GM12878 (cell line): ENCODE data around the gene KIRREL1. TPM values are rescaled to one million over a fixed set of nuclear protein-coding genes. Genes with fewer than 3 reads are reported as not detected.

Experiments
- ATAC-seq: fragments of 200-7000 bp; cut with Tn5 transposase; 3 replicates; pipeline ENCODE4 v1.9.1; 2020; ENCODE audit warnings: mild to moderate bottlenecking, moderate library complexity
- BruUV-seq: library from RNA; stranded (reverse); fragments of 400-500 nt; replicated peaks from 2 replicates; lab custom pipeline; 2021; lab: Mats Ljungman, UMichigan
- CTCF ChIA-PET: fragments of 300-600 bp; sonication (Branson Sonifier 250); formaldehyde crosslinking; extraction: SDS; loops from one replicate; lab custom pipeline; 2021; ENCODE audit warnings: inconsistent platforms; lab: Yijun Ruan, JAX
- POLR2A ChIA-PET: fragments of 350-600 bp; formaldehyde crosslinking; extraction: SDS; loops from one replicate; lab custom pipeline; 2021; ENCODE audit warnings: inconsistent platforms; lab: Charles Lee
- RAD21 ChIA-PET: fragments of 300-600 bp; sonication (Branson Sonifier 250); formaldehyde crosslinking; loops from one replicate; lab custom pipeline; 2023; ENCODE audit warnings: antibody characterized with exemption; ENCODE audit not compliant: unreplicated experiment; lab: Charles Lee
- SMC1A ChIA-PET: fragments of 300-600 bp; sonication (Branson Sonifier 250); formaldehyde crosslinking; loops from one replicate; lab custom pipeline; 2023; ENCODE audit not compliant: unreplicated experiment, uncharacterized antibody; lab: Charles Lee
- DNase-seq: peaks from one replicate; pipeline ENCODE4 v3.0.0-alpha.2; 2011; ENCODE audit warnings: low read depth, low spot score
- FAIRE-seq: peaks from 3 replicates; lab custom pipeline; 2011; peaks lifted over from hg19 to GRCh38; lab: Jason Lieb, UNC
- H2AFZ ChIP-seq: 2 replicates; pipeline ENCODE4 v1.6.0; 2011; ENCODE audit warnings: low read depth, low read length, control low read depth; ENCODE audit not compliant: control insufficient read depth
- H3K27ac ChIP-seq: 2 replicates; pipeline ENCODE4 v1.5.1; 2011; ENCODE audit warnings: control low read depth; ENCODE audit not compliant: control insufficient read depth, insufficient read depth
- H3K27me3 ChIP-seq, 2 experiments: replicated peaks in 1 of 2; 2 replicates each; pipeline versions ENCODE4 v1.6.0 to v1.6.1; 2011; ENCODE audit warnings: low read length in 1 of 2; ENCODE audit not compliant: control insufficient read depth in 2 of 2, insufficient read depth in 2 of 2
- H3K36me3 ChIP-seq, 2 experiments: 2 replicates each; pipeline ENCODE4 v1.5.1; 2011; ENCODE audit warnings: low read length in 1 of 2; ENCODE audit not compliant: control insufficient read depth in 2 of 2, insufficient read depth in 2 of 2
- H3K4me1 ChIP-seq: 2 replicates; pipeline ENCODE4 v1.6.1; 2011; ENCODE audit warnings: mild to moderate bottlenecking, low read length, moderate library complexity, mixed read lengths; ENCODE audit not compliant: control insufficient read depth, insufficient read depth
- H3K4me2 ChIP-seq: 2 replicates; pipeline ENCODE4 v1.6.0; 2011; ENCODE audit warnings: control low read depth; ENCODE audit not compliant: control insufficient read depth, insufficient read depth
- H3K4me3 ChIP-seq: fragments of 200-600 bp; sonication (generic); 2 replicates; pipeline ENCODE4 v1.5.1; 2016
- H3K79me2 ChIP-seq: 2 replicates; pipeline ENCODE4 v1.6.0; 2011; ENCODE audit warnings: low read length; ENCODE audit not compliant: control insufficient read depth, insufficient read depth
- H3K9ac ChIP-seq: 2 replicates; pipeline ENCODE4 v1.8.0; 2011; ENCODE audit warnings: low read length, control low read depth, mixed read lengths; ENCODE audit not compliant: control insufficient read depth, insufficient read depth
- H3K9me3 ChIP-seq: replicated peaks from 3 replicates; pipeline ENCODE4 v1.5.1; 2011; ENCODE audit warnings: mild to moderate bottlenecking, low read length; ENCODE audit not compliant: control insufficient read depth, insufficient read depth
- H4K20me1 ChIP-seq: 2 replicates; pipeline ENCODE4 v1.6.0; 2011; ENCODE audit not compliant: control insufficient read depth, insufficient read depth
- CBX5 ChIP-seq: sonication (generic); IDR thresholded peaks from 2 replicates; pipeline ENCODE4 v1.6.1; 2016; ENCODE audit warnings: low read depth, moderate library complexity, mild to moderate bottlenecking, inconsistent platforms
- RAD21 ChIP-seq: IDR thresholded peaks from 2 replicates; pipeline ENCODE4 v1.6.1; 2011; ENCODE audit warnings: mild to moderate bottlenecking, low read depth, low read length, moderate library complexity; ENCODE audit not compliant: insufficient read depth
- SMC3 ChIP-seq: IDR thresholded peaks from 2 replicates; pipeline ENCODE4 v1.6.1; 2011; ENCODE audit warnings: low read length, improper control_type of control experiment, borderline replicate concordance
- WGBS: methylation state at CpG from one replicate; pipeline ENCODE4 v1.1.6; 2016; ENCODE audit warnings: low lambda C conversion rate; ENCODE audit not compliant: insufficient replicate concordance, insufficient coverage; ENCODE audit errors: missing lambda C conversion rate; 5-methylcytosine and 5-hydroxymethylcytosine counted together
- in situ Hi-C: fragments of 300-500 bp; cut with MboI; formaldehyde crosslinking; loops from 9 replicates; pipeline ENCODE4 v1.14.3; 2018; ENCODE audit warnings: mixed read lengths
- intact Hi-C: fragments of 100-400 bp; cut with micrococcal nuclease; formaldehyde crosslinking; loops from one replicate; pipeline ENCODE4 v1.14.2; 2022; ENCODE audit not compliant: unreplicated experiment
- polyA plus RNA-seq, 11 experiments: library from polyadenylated mRNA; depleted of rRNA in 4 of 11; unstranded in 6 of 11; stranded (reverse) in 5 of 11; fragments of >200 nt; fragmentation: Nextera tagmentation in 4 of 11; fragmentation: Illumina TruSeq in 1 of 11; extraction: Ambion mirVana in 4 of 11; extraction: Trizol in 1 of 11; gene quantifications; 1 replicate in 1 of 11; 2 replicates in 10 of 11; pipeline versions ENCODE4 v1.2.1 to v1.2.3, GENCODE V29; 2011 to 2016; ENCODE audit warnings: inconsistent platforms in 2 of 11, missing spikeins in 2 of 11, low read depth in 1 of 11
- total RNA-seq, 4 experiments: library from RNA; depleted of rRNA in 3 of 4; stranded (reverse); fragments of >200 nt in 3 of 4; fragmentation: Illumina TruSeq in 1 of 4; extraction: Trizol in 1 of 4; gene quantifications; 2 replicates each; pipeline versions ENCODE4 v1.2.1 to v1.2.3, GENCODE V29; 2013 to 2021
- TF ChIP-seq, protein P1 (sequence below), 3 experiments: IDR thresholded peaks in 2 of 3; conservative IDR thresholded peaks in 1 of 3; 2 replicates each; pipeline ENCODE4 v1.5.1; 2011; ENCODE audit warnings: low read depth in 3 of 3, low read length in 3 of 3, mild to moderate bottlenecking in 3 of 3, control low read depth in 2 of 3, moderate library complexity in 2 of 3, inconsistent platforms in 1 of 3, mixed read lengths in 1 of 3; ENCODE audit not compliant: control insufficient read depth in 2 of 3, insufficient read depth in 1 of 3; ENCODE audit errors: extremely low read depth in 1 of 3

The KIRREL1 gene
- total and polyA plus RNA-seq, 10 of the 15 experiments (the other 5 are each of a cell fraction or from before 2014, with no cell fraction given): 0.15 TPM; not detected in 9

DNA sequence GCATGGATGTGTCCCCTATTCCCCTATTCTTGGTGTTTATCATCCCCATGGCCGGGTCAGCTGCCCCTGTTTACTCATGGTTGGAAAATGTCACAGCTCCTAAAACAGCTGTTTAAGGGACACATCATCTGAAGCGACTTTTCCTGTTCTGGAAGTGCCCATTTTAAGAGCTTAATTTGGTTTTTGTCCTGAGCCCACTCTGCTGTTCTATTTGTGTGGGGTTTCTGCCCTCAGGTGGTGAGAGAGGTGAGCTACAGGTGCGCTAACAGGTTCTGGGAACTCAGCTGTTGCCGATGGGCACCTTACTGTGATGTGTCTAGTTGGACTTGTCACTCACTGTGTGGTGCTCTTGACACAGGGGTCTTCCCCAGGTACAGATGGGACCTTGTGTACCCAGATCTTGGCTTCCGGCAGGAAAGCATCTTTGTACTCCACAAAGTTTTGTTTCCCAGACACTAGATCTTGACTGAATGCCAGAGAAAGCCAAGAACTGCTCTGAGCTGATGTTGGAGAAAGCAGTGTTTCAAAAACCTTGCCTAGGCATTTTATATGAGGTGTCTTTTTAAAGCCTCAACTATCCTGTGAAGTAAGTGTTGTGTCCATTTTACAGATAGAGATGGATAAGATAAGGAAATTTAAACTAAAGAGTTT, 128.3 kb downstream of the KIRREL1 start:
- no peak overlapping the region for H3K4me3 ChIP-seq
- DNase-seq (no peak), FAIRE-seq (peak; percentile 95), ATAC-seq (peak; percentile 65)
- no peak overlapping the region for H3K9ac ChIP-seq
- SMC1A ChIA-PET: interaction anchor here (0.7 to 3.9 kb wide), 9 partner anchors 15 to 168 kb away, joined by 3 to 17 read pairs (median 5); partner anchors contain the start of gene CD1C
- RAD21 ChIA-PET: interaction anchor here (0.7 to 4.6 kb wide), 12 partner anchors 21 to 876 kb away, joined by 3 to 36 read pairs (median 4); no protein-coding TSS in a partner anchor
- H4K20me1 ChIP-seq: peaks cover 3% of the 10 kb centered on the region; the same call in 1 of the 2 replicates
- no TSS peak for BruUV-seq
- no peaks in the 10 kb centered on the region for H3K36me3 ChIP-seq
- peak; percentile 36; the same call in 1 of the 2 replicates for TF ChIP-seq SMC3
- TF ChIP-seq, protein P1, sequence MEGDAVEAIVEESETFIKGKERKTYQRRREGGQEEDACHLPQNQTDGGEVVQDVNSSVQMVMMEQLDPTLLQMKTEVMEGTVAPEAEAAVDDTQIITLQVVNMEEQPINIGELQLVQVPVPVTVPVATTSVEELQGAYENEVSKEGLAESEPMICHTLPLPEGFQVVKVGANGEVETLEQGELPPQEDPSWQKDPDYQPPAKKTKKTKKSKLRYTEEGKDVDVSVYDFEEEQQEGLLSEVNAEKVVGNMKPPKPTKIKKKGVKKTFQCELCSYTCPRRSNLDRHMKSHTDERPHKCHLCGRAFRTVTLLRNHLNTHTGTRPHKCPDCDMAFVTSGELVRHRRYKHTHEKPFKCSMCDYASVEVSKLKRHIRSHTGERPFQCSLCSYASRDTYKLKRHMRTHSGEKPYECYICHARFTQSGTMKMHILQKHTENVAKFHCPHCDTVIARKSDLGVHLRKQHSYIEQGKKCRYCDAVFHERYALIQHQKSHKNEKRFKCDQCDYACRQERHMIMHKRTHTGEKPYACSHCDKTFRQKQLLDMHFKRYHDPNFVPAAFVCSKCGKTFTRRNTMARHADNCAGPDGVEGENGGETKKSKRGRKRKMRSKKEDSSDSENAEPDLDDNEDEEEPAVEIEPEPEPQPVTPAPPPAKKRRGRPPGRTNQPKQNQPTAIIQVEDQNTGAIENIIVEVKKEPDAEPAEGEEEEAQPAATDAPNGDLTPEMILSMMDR (IDR thresholded peaks at IDR 0.05 in 2 of 3, conservative IDR thresholded peaks at IDR 0.05 in 1 of 3; ENCODE audit: control insufficient read depth in 2 of 3, extremely low read depth in 1 of 3, insufficient read depth in 1 of 3, low read depth in 3 of 3, low read length in 3 of 3): peak; percentile 47 to 69 (median 56)
- peak; percentile 84 for TF ChIP-seq RAD21
- TF ChIP-seq CBX5: no peak
- no peak overlapping the region for H3K27ac ChIP-seq
- H3K27me3 ChIP-seq: peaks cover 0 to 2% of the 10 kb centered on the region in 2 experiments; a peak in 3 of 4 replicates
- in situ Hi-C loops: loop anchor here (5.0 kb wide), 1 partner anchor 159 kb away; no protein-coding TSS in a partner anchor
- H3K9me3 ChIP-seq: no peaks in the 10 kb centered on the region
- WGBS: 24% methylated on average over 5 of the region's 5 CpGs
- H3K4me2 ChIP-seq: no peak overlapping the region
- intact Hi-C loops: loop anchor here (1.0 to 10.0 kb wide), 3 partner anchors 26 to 247 kb away; no protein-coding TSS in a partner anchor
- no peak overlapping the region for H2AFZ ChIP-seq
- CTCF ChIA-PET: interaction anchor here (0.7 to 12.4 kb wide), 15 partner anchors 10 to 751 kb away, joined by 3 to 210 read pairs (median 5); no protein-coding TSS in a partner anchor
- H3K4me1 ChIP-seq: peaks cover 4% of the 10 kb centered on the region
- POLR2A ChIA-PET: no interaction called here
- H3K79me2 ChIP-seq: no peaks in the 10 kb centered on the region
